Mucosa of stomach (tissue), 1 donor: Measurements from ENCODE around the gene PARD6B.

Source experiments
- H3K27me3 ChIP-seq: one replicate; pipeline ENCODE4 v1.7.0; 2013; ENCODE audit warnings: mild to moderate bottlenecking, low read length; ENCODE audit not compliant: control insufficient read depth, insufficient read depth
- H3K36me3 ChIP-seq: one replicate; pipeline ENCODE4 v1.7.0; 2013; ENCODE audit warnings: low read length; ENCODE audit not compliant: control insufficient read depth, insufficient read depth
- H3K4me1 ChIP-seq: one replicate; pipeline ENCODE4 v1.7.0; 2013; ENCODE audit warnings: mild to moderate bottlenecking, low read length; ENCODE audit not compliant: control insufficient read depth, insufficient read depth
- H3K4me3 ChIP-seq: one replicate; pipeline ENCODE4 v1.7.0; 2013; ENCODE audit warnings: low read length
- H3K9ac ChIP-seq: one replicate; pipeline ENCODE4 v1.7.0; 2013; ENCODE audit warnings: mild to moderate bottlenecking, low read length, moderate library complexity
- H3K9me3 ChIP-seq: one replicate; pipeline ENCODE4 v1.7.0; 2013; ENCODE audit warnings: mild to moderate bottlenecking, low read length, moderate library complexity; ENCODE audit not compliant: control insufficient read depth
- donor health status: Pancreatic carcinoma.

PARD6B gene

DNA sequence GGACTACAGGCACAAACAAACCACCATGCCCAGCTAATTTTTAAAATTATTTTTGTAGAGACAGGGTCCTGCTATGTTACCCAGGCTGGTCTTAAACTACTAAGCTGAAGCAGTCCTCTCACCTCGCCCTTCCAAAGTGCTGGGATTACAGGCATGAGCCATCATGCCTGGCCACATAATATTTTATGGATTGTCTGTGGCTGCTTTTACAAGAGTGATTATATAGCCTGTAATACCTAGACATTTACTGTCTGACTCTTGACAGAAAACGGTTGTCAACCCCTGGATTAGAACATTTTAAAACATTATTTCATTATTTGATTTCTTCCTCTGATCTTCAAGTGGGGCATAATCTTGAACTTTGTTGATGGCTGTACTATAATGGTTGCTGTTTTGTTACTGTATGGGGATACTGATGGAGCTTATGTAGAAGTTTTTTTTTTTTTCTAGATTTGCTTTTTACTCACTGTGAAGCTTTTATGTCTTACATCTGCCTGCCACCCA, 14.3 kb downstream of the PARD6B start:
- H3K4me1 ChIP-seq, result peaks cover 49% of the 10 kb centered on the region
- H3K27me3 ChIP-seq, result no peaks in the 10 kb centered on the region
- peaks cover 4% of the 10 kb centered on the region for H3K36me3 ChIP-seq
- H3K9ac ChIP-seq, result no peak overlapping the region
- H3K4me3 ChIP-seq, result no peak overlapping the region
- no peaks in the 10 kb centered on the region for H3K9me3 ChIP-seq

DNA sequence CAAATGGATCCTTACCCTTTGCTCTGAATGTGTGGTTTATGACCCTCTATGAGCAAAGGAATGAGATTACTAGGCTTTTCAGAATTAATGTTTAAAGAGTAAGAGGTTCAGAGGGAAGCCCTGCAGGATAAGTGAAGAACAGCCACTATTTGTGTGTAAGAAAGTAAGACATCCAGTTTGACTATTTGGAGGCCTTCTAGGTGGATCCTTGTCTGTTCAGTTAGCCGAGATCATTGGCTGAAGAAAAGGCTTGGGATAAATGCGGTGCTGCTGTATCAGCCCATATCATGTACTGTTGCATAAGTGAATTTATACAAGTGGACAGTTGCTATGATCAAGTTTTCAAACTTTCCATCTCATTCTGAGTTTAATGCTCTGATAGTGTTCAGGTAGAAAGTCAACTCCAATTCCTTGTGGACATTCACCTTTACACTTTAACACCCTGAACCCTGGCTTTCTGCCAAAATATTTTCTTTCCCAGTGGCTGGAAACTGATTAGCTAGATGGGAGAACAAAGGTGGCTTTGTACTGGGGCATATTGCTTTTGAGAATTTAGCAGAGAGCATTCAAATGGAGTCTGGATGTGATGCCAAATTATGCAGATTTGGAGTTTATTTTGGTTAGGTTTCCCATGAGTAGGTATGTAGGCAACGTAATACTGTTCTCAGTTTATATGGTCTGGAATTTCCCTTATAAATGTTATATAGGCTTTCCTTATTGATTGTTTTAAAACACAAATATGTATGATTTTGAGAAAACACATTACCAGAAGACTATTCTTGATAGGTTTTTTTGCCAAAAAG, 15.0 kb downstream of the PARD6B start:
- no peak overlapping the region for H3K4me3 ChIP-seq
- peaks cover 42% of the 10 kb centered on the region for H3K4me1 ChIP-seq

DNA sequence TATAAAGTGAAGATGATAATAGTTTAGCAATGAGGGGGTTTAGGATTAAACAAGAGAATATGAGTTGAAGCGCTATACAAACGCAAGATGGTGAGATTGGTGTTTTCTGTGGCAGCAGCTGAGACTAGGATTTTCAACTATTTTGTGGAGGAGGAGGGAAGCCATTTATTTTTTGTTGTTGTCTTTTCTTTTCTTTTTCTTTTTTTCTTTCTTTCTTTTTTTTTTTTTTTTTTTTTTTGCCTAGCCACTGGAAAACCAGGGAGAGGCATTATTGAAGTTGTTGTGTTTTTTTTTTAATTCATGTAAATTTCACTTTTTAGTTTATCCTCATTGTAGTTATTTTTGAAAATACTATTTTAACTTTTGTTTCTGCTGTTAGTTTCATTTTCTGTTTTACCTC, 15.9 kb downstream of the PARD6B start:
- Histone ChIP-seq H3K36me3 (peaks cover 4% of the 10 kb centered on the region), H3K4me3 (no peak overlapping the region), H3K4me1 (peaks cover 36% of the 10 kb centered on the region), H3K27me3 (no peaks in the 10 kb centered on the region), H3K9me3 (no peaks in the 10 kb centered on the region), H3K9ac (no peak overlapping the region)

More for the DNA sequence above, 15.0 kb downstream of the PARD6B start:
- no peak overlapping the region for H3K9ac ChIP-seq
- no peaks in the 10 kb centered on the region for H3K27me3 ChIP-seq
- H3K36me3 ChIP-seq, result peaks cover 4% of the 10 kb centered on the region
- H3K9me3 ChIP-seq, result no peaks in the 10 kb centered on the region

DNA sequence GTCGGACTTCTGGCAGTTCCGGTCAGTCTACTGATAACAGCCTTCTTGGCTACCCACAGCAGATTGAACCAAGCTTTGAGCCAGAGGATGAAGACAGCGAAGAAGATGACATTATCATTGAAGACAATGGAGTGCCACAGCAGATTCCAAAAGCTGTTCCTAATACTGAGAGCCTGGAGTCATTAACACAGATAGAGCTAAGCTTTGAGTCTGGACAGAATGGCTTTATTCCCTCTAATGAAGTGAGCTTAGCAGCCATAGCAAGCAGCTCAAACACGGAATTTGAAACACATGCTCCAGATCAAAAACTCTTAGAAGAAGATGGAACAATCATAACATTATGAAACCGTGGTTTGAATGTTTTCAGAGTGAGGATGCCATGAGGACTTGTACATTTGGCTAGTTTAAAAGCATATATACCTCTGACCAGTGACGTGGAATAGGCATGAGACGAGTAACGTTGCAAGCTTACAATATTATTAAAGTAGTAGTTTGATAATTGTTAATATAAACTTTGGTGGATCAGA, 18.8 kb downstream of the PARD6B start:
- Histone ChIP-seq H3K4me3 (no peak overlapping the region), H3K36me3 (peaks cover 4% of the 10 kb centered on the region), H3K4me1 (peaks cover 20% of the 10 kb centered on the region), H3K27me3 (no peaks in the 10 kb centered on the region), H3K9ac (no peak overlapping the region), H3K9me3 (no peaks in the 10 kb centered on the region)

DNA sequence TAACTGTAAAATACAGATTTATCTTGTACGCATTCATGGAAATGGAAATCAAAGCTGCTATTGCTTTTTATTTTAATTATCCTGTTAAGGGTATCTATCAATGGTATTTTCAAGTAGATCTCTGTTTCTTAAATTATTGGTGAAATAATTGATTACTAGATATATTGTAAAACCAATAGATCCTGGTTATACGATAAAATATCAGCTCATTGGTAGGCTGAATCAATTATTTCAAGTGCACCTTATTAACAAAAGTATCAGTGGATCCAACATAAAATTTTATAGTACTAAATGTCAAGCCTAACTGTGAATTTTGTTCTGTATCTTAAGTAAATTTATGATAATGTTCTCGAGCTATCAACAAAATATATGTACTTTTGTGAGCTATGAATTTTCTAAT, 21.8 kb downstream of the PARD6B start:
- no peak overlapping the region for H3K4me3 ChIP-seq

DNA sequence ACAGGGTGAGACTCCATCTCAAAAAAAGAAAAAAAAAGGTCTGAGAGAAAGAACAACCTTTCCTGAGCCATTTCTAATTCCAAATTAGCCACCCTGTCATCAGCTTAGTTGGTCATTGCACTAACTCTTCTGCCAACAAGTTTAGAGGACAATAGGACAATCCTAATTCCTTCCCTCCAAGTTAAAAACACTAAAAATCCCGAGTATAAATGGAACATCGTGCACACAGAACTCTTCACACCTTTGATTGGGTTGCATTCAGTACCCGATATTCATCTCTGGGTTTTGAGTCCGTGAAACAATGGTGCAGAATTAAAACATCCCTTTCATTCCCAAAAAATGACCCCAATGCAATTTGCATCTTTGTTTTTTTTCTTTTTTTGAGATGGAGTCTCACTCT, 23.0 kb downstream of the PARD6B start:
- Histone ChIP-seq H3K9ac (no peak overlapping the region), H3K4me3 (no peak overlapping the region)

More for the DNA sequence above, 21.8 kb downstream of the PARD6B start:
- Histone ChIP-seq H3K9me3 (no peaks in the 10 kb centered on the region), H3K36me3 (peaks cover 4% of the 10 kb centered on the region), H3K27me3 (no peaks in the 10 kb centered on the region), H3K9ac (no peak overlapping the region), H3K4me1 (no peaks in the 10 kb centered on the region)

DNA sequence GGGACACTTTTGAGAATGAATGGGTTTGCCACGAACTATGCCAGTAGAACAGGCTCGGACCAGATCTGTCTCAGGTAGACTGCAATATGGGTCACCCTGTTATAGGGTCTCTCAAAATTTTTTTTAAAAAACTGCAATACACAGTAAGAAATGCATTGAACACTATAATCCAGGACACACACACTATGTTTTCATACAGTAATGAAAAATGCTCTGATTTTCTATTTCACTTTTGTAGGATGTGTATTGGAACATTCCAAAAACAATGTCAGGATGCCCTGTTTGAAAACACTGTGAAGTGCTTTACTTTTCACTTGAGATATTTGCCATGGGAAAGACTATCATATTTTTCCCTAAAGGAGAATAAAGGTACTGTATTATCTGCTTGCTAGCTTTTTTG, 25.1 kb downstream of the PARD6B start:
- Histone ChIP-seq H3K27me3 (no peaks in the 10 kb centered on the region), H3K9ac (no peak overlapping the region), H3K36me3 (no peaks in the 10 kb centered on the region), H3K4me1 (peaks cover 3% of the 10 kb centered on the region), H3K4me3 (no peak overlapping the region), H3K9me3 (no peaks in the 10 kb centered on the region)

More for the DNA sequence above, 23.0 kb downstream of the PARD6B start:
- H3K4me1 ChIP-seq, result no peaks in the 10 kb centered on the region
- no peaks in the 10 kb centered on the region for H3K9me3 ChIP-seq
- H3K27me3 ChIP-seq, result no peaks in the 10 kb centered on the region
- peaks cover 4% of the 10 kb centered on the region for H3K36me3 ChIP-seq

DNA sequence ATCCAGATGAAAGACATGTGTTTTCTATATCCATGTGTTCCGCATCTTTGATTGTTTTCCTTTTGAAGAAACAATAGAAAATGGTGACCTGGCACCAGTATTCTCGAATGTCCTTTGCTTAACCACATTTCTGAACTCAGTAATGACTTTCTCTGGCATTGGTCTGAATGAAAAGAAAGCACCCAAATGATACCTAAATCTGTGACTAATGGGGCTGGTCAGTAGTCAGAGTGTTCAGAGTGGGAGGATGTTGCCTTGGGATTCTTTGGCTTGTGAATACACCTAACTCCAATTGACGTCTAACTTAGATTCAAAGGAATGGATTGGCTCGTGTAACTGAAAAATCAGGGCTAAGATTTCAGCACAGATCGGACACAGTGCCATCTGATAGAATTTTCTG, 27.1 kb downstream of the PARD6B start:
- no peak overlapping the region for H3K9ac ChIP-seq
- peaks cover 15% of the 10 kb centered on the region for H3K4me1 ChIP-seq
- no peaks in the 10 kb centered on the region for H3K27me3 ChIP-seq
- H3K4me3 ChIP-seq, result no peak overlapping the region
- H3K36me3 ChIP-seq, result no peaks in the 10 kb centered on the region
- no peaks in the 10 kb centered on the region for H3K9me3 ChIP-seq

DNA sequence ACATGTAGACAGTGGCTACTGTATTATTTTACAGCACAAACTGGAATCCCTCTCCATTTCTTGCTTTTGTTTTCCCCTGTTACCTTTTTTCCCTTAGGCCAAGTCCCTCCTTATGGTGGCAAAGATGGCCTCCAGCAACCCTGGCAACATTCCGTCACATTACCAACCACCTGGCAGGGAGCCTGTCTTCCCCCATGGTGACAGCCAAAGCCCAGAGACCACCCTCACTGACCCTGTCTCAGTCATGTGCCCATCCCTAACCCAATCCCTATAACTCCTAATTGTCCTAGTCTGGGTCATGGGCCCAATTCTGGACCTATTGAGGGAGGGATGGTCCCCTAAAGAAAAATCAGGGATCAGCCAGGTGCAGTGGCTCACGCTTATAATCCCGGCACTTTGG, 27.6 kb downstream of the PARD6B start:
- Histone ChIP-seq H3K9me3 (no peaks in the 10 kb centered on the region), H3K4me3 (no peak overlapping the region), H3K36me3 (no peaks in the 10 kb centered on the region)

DNA sequence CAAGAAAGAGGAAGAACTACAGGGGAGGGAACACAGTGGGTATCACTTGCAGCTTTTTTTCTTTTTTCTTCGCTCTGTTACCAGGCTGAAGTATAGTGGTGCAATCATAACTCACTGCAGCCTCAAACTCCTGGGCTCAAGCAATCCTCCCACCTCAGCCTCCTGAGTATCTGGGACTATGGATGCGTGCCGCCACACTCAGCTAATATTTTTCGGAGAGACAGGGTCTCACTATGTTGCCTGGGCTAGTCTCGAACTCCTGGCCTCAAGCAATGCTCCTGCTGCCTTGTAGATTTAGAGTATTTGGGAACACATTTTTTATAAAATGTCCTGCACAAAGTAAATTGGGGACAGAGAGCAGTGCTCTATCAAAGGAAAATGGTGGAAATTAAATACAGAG, 28.3 kb downstream of the PARD6B start:
- H3K9me3 ChIP-seq, result no peaks in the 10 kb centered on the region
- no peak overlapping the region for H3K4me3 ChIP-seq
- H3K27me3 ChIP-seq, result no peaks in the 10 kb centered on the region
- H3K9ac ChIP-seq, result no peak overlapping the region
- no peaks in the 10 kb centered on the region for H3K36me3 ChIP-seq
- peaks cover 26% of the 10 kb centered on the region for H3K4me1 ChIP-seq

More for the DNA sequence above, 27.6 kb downstream of the PARD6B start:
- Histone ChIP-seq H3K27me3 (no peaks in the 10 kb centered on the region), H3K9ac (no peak overlapping the region), H3K4me1 (peaks cover 20% of the 10 kb centered on the region)

DNA sequence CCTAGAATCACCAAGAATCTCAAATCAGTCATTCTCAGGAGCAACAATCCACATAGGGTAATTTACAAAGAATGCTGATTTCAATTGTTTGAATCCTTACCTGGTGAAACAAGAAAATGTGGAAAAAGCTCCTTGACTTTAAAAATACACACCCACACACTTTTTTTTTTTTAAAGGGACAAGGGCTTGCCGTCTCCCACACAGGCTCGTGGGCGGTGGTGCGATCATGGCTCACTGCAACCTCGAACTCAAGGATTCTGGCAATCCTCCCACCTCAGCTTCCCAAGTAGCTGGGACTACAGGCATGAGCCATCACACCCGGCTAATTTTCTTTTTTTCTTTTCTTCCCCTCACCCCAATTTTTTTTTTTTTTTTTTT, 30.7 kb downstream of the PARD6B start:
- Histone ChIP-seq H3K4me1 (peaks cover 32% of the 10 kb centered on the region), H3K9ac (peak overlapping the region; percentile 36), H3K27me3 (no peaks in the 10 kb centered on the region), H3K9me3 (no peaks in the 10 kb centered on the region), H3K4me3 (no peak overlapping the region), H3K36me3 (no peaks in the 10 kb centered on the region)

DNA sequence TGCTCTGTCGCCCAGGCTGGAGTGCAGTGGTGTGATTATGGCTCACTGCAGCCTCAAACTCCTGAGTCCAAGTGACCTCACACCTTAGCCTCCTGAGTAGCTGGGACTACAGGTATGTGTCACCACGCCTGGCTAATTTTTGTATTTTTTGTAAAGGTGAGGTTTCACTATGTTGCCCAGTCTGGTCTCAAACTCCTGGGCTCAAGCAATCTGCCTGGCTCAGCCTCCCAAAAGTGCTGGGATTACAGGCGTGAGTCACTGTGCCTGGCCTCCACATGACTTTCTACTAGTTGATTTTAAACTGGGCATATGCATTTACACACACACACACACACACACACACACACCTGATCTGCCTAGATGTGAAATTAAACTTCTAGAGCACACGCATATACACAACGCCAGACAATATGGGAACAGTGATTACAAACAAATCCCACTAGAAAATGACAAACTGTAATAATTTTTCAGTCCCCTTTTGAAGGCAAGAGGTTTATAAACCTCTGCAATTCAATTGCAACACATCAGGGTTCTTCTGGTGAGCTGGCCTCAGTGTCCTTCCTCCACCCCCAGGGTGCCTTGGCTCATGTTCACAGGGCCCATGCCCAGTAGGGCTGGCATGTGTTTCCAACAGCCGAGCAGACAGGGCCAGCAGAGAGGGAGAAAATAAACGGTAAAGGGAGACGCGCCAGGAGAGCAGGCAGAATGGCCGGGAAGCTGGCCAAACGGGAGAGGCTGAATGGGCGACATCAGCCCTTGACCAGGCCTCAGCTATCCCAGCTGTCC, 31.2 kb downstream of the PARD6B start:
- Histone ChIP-seq H3K4me3 (no peak overlapping the region), H3K36me3 (no peaks in the 10 kb centered on the region), H3K27me3 (no peaks in the 10 kb centered on the region), H3K4me1 (peaks cover 35% of the 10 kb centered on the region), H3K9ac (peak overlapping the region; percentile 52), H3K9me3 (no peaks in the 10 kb centered on the region)
